Measurements from ENCODE around the gene CDC34.

DNA sequence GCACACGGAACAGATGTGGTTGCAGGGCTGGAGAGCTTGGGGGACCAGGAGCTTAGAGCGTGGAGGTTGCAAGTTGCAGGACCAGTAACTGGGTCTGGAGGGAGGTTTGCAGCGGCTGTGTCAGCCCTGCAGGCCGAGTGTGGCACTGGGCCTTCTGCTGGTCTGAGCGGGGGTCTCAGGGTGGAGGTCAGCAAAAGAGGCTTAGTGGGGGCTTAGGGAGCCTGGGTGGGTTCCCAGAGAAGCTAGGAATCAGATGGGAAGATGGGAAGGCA is 52.3 kb downstream of the CDC34 start:
- TF ChIP-seq POLR2A (IDR thresholded peaks at IDR 0.05; ENCODE audit: low read depth, low read length): peak; percentile 12; the same call in 1 of the 2 replicates
- TF ChIP-seq TAF1 (IDR thresholded peaks at IDR 0.05; ENCODE audit: low read depth, low read length): no peak
- TF ChIP-seq POLR2AphosphoS5 (IDR thresholded peaks at IDR 0.05; ENCODE audit: low read depth, low read length): peak; percentile 49; the same call in 1 of the 2 replicates
- no peak for TF ChIP-seq PAX5 (IDR thresholded peaks at IDR 0.05; ENCODE audit: insufficient read depth, low read length, severe bottlenecking)
